AG04449 (cell line): Measurements from ENCODE around the gene ETV3.

Experiments
- CTCF ChIA-PET: fragments of 350-600 bp; formaldehyde crosslinking; extraction: SDS; loops from one replicate; lab custom pipeline; 2021; ENCODE audit warnings: antibody characterized with exemption; lab: Yijun Ruan, JAX
- POLR2A ChIA-PET: fragments of 400-600, 350-600 bp; formaldehyde crosslinking; extraction: SDS; loops from one replicate; lab custom pipeline; 2020; ENCODE audit warnings: antibody characterized with exemption, inconsistent platforms; lab: Yijun Ruan, JAX
- DNase-seq: peaks from one replicate; pipeline ENCODE4 v3.0.0-alpha.2; 2010; ENCODE audit warnings: low read depth, low spot score
- H3K4me3 ChIP-seq: 2 replicates; pipeline ENCODE4 v1.5.1; 2011; ENCODE audit warnings: low read depth, mild to moderate bottlenecking, control low read depth, low read length
- CTCF ChIP-seq: IDR thresholded peaks from one replicate; pipeline ENCODE4 v1.5.1; 2011; ENCODE audit warnings: mild to moderate bottlenecking, moderate library complexity, low read length, control low read depth, inconsistent platforms; ENCODE audit not compliant: insufficient read depth; ENCODE audit errors: missing control alignments

Gene ETV3

GRCh38 chr1:157154940-157155514, 16.8 kb upstream of the ETV3 start:
- ChIA-PET CTCF (interaction anchor here (0.7 to 9.4 kb wide), 19 partner anchors 8 to 351 kb away, joined by 3 to 478 read pairs (median 14); partner anchors contain the start of gene ETV3), POLR2A (interaction anchor here (1.3 to 2.5 kb wide), 2 partner anchors 16 to 65 kb away, joined by 6 to 11 read pairs; no protein-coding TSS in a partner anchor)
- no peak for TF ChIP-seq CTCF
- DNase-seq: no peak
- no peak overlapping the region for H3K4me3 ChIP-seq

GRCh38 chr1:157154291-157154690, 16.1 kb upstream of the ETV3 start:
- no peak overlapping the region for H3K4me3 ChIP-seq
- ChIA-PET POLR2A (interaction anchor here (1.3 kb wide), 1 partner anchor 15 kb away, joined by 6 read pairs; no protein-coding TSS in a partner anchor), CTCF (interaction anchor here (1.0 to 9.4 kb wide), 7 partner anchors 9 to 84 kb away, joined by 3 to 478 read pairs (median 7); no protein-coding TSS in a partner anchor)
- no peak for TF ChIP-seq CTCF
- DNase-seq: no peak

GRCh38 chr1:157153746-157154145, 15.6 kb upstream of the ETV3 start:
- POLR2A ChIA-PET: no interaction called here
- CTCF ChIA-PET: interaction anchor here (0.8 to 9.4 kb wide), 10 partner anchors 8 to 84 kb away, joined by 3 to 478 read pairs (median 4); no protein-coding TSS in a partner anchor
- DNase-seq: no peak
- no peak for TF ChIP-seq CTCF
- H3K4me3 ChIP-seq: no peak overlapping the region

- ChIA-PET CTCF (interaction anchor here (1.1 to 9.4 kb wide), 5 partner anchors 11 to 72 kb away, joined by 3 to 478 read pairs (median 7); no protein-coding TSS in a partner anchor), POLR2A (interaction anchor here (0.9 kb wide), 1 partner anchor 62 kb away, joined by 3 read pairs; no protein-coding TSS in a partner anchor)
- TF ChIP-seq CTCF: no peak
- no peak overlapping the region for H3K4me3 ChIP-seq
- no peak for DNase-seq
Measured at GRCh38 chr1:157152510-157152909, 14.3 kb upstream of the ETV3 start.

- no peak for TF ChIP-seq CTCF
- ChIA-PET POLR2A (interaction anchor here (0.7 kb wide), 1 partner anchor 903 kb away, joined by 3 read pairs; no protein-coding TSS in a partner anchor), CTCF (interaction anchor here (1.4 to 9.4 kb wide), 5 partner anchors 12 to 71 kb away, joined by 3 to 478 read pairs (median 9); no protein-coding TSS in a partner anchor)
- DNase-seq: no peak
- H3K4me3 ChIP-seq: no peak overlapping the region
Measured at GRCh38 chr1:157151506-157151905, 13.3 kb upstream of the ETV3 start.

- DNase-seq: no peak
- ChIA-PET CTCF (interaction anchor here (1.6 to 9.4 kb wide), 4 partner anchors 12 to 63 kb away, joined by 4 to 478 read pairs (median 11); no protein-coding TSS in a partner anchor), POLR2A (interaction anchor here (0.7 kb wide), 1 partner anchor 903 kb away, joined by 3 read pairs; no protein-coding TSS in a partner anchor)
- no peak for TF ChIP-seq CTCF
- no peak overlapping the region for H3K4me3 ChIP-seq
Measured at GRCh38 chr1:157151073-157151472, 12.9 kb upstream of the ETV3 start.
